ENCODE measurements around the gene C10orf95.

Gene C10orf95

GRCh38 chr10:102408728-102409603 is 42.4 kb downstream of the C10orf95 start:
- no peak for DNase-seq
- in situ Hi-C loops (cut with MboI; ENCODE audit: low pct_unique_long_range_greater_than_20kb, low sequenced_read_pairs), result no loop called here

DNA sequence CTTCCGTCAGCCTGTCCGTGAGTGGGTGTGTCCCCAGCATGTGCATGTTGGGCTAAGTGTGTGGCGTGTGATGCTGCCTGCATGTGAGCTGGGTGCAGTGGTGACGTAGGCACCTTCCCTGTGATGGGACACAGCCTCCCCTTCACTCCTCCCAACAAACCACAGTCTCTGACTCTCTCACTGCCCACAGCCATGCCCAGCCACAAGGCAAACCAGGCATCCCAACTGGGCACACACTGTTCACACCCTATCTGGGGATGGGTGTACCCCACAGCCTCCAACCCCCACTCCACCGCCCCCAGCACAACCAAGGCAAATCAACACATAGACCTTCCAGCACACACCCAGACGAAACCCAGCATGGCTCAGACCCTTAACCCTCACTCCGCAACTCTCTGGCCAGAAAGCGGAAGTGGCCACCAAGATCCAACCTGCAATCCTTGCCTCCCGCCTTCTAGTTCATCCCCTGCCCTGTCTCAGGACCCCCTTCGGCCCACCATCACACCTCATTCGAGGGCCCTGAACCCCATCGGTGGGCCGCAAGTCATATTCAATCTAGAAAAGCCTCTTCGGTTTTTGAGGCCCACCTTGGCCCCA is 43.1 kb downstream of the C10orf95 start:
- in situ Hi-C loops (cut with MboI; ENCODE audit: low pct_unique_long_range_greater_than_20kb, low sequenced_read_pairs), result no loop called here
- no peak for DNase-seq

DNA sequence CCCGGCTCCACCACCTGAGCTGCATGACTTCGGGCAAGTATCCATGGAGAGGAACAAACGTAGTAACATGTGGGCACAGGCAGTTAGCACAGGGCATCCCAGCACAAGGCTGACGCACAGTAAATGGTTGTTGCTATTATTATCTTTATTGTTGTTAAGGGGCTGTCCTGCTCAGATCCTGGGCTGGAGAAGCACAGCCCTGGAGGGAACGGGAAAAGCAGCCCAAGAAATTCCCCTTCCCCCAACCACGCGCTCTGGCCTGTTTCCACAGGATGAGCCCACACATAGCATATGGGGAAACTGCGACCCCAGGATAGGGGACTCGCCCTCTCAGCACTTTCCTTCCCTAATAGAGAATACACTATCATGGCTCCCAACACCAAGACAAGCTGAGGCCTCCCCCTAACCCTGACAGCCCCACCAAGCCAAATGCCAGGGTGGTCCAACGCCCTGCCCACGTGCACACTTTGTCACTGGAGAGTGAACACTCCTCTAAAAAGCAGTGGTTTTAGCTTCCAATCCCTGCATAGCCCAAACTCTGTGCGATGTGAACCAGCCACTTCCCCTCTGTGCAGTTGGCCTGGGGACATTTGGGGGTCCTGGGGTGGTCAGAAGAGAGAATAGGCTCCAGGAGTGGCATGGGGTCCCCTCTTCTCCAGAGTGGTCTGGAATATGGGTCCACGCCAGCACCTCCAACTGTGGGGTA is 43.8 kb downstream of the C10orf95 start:
- in situ Hi-C loops (cut with MboI; ENCODE audit: low pct_unique_long_range_greater_than_20kb, low sequenced_read_pairs), result no loop called here
- no peak for DNase-seq

DNA sequence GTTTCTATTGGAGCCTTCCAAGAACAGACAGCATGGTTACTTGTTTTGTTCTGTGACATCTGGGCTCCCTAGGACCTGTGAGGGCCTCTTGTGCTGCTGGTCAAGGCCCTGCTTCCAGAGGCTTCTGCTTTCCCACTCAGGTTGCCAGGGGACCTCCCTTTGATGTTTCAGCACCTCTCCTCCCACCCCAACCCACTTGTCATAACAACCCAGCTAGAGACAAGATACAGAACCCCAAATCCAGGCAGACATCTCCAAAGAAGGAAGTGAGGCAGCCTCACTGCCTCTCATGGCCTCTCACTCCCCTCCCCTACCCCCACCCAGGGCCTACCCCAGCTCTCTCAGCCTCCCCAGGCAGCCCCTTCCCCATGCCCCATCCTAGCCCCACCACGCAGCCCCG is 44.5 kb downstream of the C10orf95 start:
- in situ Hi-C loops (cut with MboI; ENCODE audit: low pct_unique_long_range_greater_than_20kb, low sequenced_read_pairs), result no loop called here
- DNase-seq, result no peak

DNA sequence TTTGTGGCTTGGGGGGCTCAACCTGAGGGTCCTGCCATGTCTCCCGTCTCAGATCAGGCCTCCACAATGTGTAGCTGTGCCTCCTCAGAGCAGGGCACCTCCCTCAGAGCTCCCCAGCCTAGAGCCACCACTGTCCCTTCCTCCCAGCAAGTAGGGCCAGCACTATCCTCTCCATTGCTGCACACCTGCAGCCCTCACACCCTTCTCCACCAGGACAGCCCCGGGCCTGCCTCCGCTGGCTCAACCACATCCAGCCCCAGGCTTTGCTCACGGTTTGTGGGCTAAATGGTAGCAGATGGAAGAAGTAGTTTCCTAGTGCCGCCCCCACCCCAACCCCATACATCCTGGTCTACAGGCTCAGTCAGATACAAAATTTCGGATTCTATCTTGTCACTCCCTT is 45.7 kb downstream of the C10orf95 start:
- no peak for DNase-seq
- in situ Hi-C loops (cut with MboI; ENCODE audit: low pct_unique_long_range_greater_than_20kb, low sequenced_read_pairs), result no loop called here

- in situ Hi-C loops (cut with MboI; ENCODE audit: low pct_unique_long_range_greater_than_20kb, low sequenced_read_pairs), result no loop called here
- no peak for DNase-seq
Measured at GRCh38 chr10:102405108-102405571, 46.2 kb downstream of the C10orf95 start.

- in situ Hi-C loops (cut with MboI; ENCODE audit: low pct_unique_long_range_greater_than_20kb, low sequenced_read_pairs), result no loop called here
- no peak for DNase-seq
Measured at GRCh38 chr10:102404361-102405107, 46.8 kb downstream of the C10orf95 start.

DNA sequence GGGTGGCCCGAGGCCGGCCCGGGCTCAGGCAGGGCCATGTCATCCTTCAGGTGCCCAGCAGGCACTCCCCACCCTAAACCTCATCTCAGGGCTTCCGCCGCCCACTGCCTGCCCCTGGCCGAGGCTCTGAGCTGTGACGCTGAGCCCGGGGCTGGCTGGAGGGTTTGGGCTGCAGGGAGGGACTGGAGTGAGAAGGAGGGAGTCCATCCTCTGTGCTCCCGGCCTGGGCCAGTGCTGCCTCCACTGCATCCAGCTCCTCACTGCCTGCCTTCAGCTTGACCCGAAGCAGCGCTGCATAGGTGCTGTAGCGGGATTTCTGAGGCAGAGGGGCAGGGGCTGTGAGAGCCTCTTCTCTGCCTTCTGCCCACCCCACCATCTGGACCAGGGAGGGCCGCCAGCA is 48.2 kb downstream of the C10orf95 start:
- no peak for DNase-seq
- in situ Hi-C loops (cut with MboI; ENCODE audit: low pct_unique_long_range_greater_than_20kb, low sequenced_read_pairs), result no loop called here

- no peak for DNase-seq
- in situ Hi-C loops (cut with MboI; ENCODE audit: low pct_unique_long_range_greater_than_20kb, low sequenced_read_pairs), result no loop called here
Measured at GRCh38 chr10:102402512-102402896, 48.8 kb downstream of the C10orf95 start.

- in situ Hi-C loops (cut with MboI; ENCODE audit: low pct_unique_long_range_greater_than_20kb, low sequenced_read_pairs), result no loop called here
- DNase-seq, result no peak
Measured at GRCh38 chr10:102401735-102402511, 49.4 kb downstream of the C10orf95 start.

- no peak for DNase-seq
- in situ Hi-C loops (cut with MboI; ENCODE audit: low pct_unique_long_range_greater_than_20kb, low sequenced_read_pairs), result no loop called here
Measured at GRCh38 chr10:102401342-102401654, 50.0 kb downstream of the C10orf95 start.

- in situ Hi-C loops (cut with MboI; ENCODE audit: low pct_unique_long_range_greater_than_20kb, low sequenced_read_pairs), result no loop called here
- DNase-seq, result no peak
Measured at GRCh38 chr10:102400598-102401341, 50.6 kb downstream of the C10orf95 start.

DNA sequence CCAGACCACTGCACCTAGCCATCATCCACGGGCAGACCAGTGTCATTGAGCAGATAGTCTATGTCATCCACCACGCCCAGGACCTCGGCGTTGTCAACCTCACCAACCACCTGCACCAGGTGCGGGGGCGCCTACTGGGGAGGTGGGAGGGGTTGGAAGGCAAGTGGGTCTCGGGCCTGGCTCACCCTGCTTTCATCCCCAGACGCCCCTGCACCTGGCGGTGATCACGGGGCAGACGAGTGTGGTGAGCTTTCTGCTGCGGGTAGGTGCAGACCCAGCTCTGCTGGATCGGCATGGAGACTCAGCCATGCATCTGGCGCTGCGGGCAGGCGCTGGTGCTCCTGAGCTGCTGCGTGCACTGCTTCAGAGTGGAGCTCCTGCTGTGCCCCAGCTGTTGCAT is 51.3 kb downstream of the C10orf95 start:
- in situ Hi-C loops (cut with MboI; ENCODE audit: low pct_unique_long_range_greater_than_20kb, low sequenced_read_pairs), result no loop called here
- DNase-seq, result no peak
